Mesothelial cell of epicardium (in vitro differentiated cells): ENCODE results near the gene DIS3L2. TPM values are rescaled to one million over a fixed set of nuclear protein-coding genes. Genes with fewer than 3 reads are reported as not detected.

Experiments used
- DNase-seq, 2 experiments: peaks; one replicate each; pipeline ENCODE4 v3.0.0; 2021; ENCODE audit warnings: low spot score in 2 of 2; ENCODE audit not compliant: unreplicated experiment in 2 of 2
- H3K27ac Mint-ChIP-seq: 2 replicates; pipeline ENCODE4 v1.8.0; 2021; ENCODE audit warnings: mixed read lengths
- H3K27me3 Mint-ChIP-seq: 2 replicates; pipeline ENCODE4 v1.8.0; 2021; ENCODE audit warnings: low read depth, mixed read lengths
- H3K36me3 Mint-ChIP-seq: 2 replicates; pipeline ENCODE4 v1.8.0; 2021; ENCODE audit warnings: mixed read lengths
- H3K4me1 Mint-ChIP-seq: 2 replicates; pipeline ENCODE4 v1.8.0; 2021; ENCODE audit warnings: mixed read lengths
- H3K4me3 Mint-ChIP-seq: 2 replicates; pipeline ENCODE4 v1.8.0; 2021; ENCODE audit warnings: mild to moderate bottlenecking, moderate library complexity, mixed read lengths
- H3K9me3 Mint-ChIP-seq: 2 replicates; pipeline ENCODE4 v1.8.0; 2021; ENCODE audit warnings: mixed read lengths
- CTCF ChIP-seq: fragments of 200-600 bp; sonication (generic); IDR thresholded peaks from one replicate; pipeline ENCODE4 v1.5.0; 2021; ENCODE audit warnings: antibody characterized with exemption; ENCODE audit not compliant: unreplicated experiment
- total RNA-seq: library from RNA; stranded (reverse); gene quantifications from 3 replicates; pipeline ENCODE4 v1.2.1, GENCODE V29; 2021

Gene DIS3L2
- total RNA-seq, 1 donor from 2014 or later, result 74.4 TPM

- Mint-ChIP-seq H3K4me3 (no peak overlapping the region), H3K27me3 (no peaks in the 10 kb centered on the region), H3K27ac (no peak overlapping the region), H3K9me3 (no peaks in the 10 kb centered on the region), H3K36me3 (peaks cover 4% of the 10 kb centered on the region), H3K4me1 (no peaks in the 10 kb centered on the region)
- TF ChIP-seq CTCF, result no peak
- no peak for DNase-seq
Measured at GRCh38 chr2:232295971-232296370, 334.5 kb downstream of the DIS3L2 start.

GRCh38 chr2:232296776-232297525 lies 335.4 kb downstream of the DIS3L2 start:
- no peaks in the 10 kb centered on the region for H3K27me3 Mint-ChIP-seq
- no peak overlapping the region for H3K4me3 Mint-ChIP-seq
- no peaks in the 10 kb centered on the region for H3K4me1 Mint-ChIP-seq
- peaks cover 9% of the 10 kb centered on the region for H3K36me3 Mint-ChIP-seq
- no peak for DNase-seq
- H3K27ac Mint-ChIP-seq, result no peak overlapping the region
- no peaks in the 10 kb centered on the region for H3K9me3 Mint-ChIP-seq
- no peak for TF ChIP-seq CTCF

GRCh38 chr2:232299084-232299483 lies 337.6 kb downstream of the DIS3L2 start:
- no peaks in the 10 kb centered on the region for H3K4me1 Mint-ChIP-seq
- no peak for DNase-seq
- TF ChIP-seq CTCF, result no peak
- no peaks in the 10 kb centered on the region for H3K27me3 Mint-ChIP-seq
- no peak overlapping the region for H3K27ac Mint-ChIP-seq
- peaks cover 21% of the 10 kb centered on the region for H3K36me3 Mint-ChIP-seq
- no peak overlapping the region for H3K4me3 Mint-ChIP-seq
- H3K9me3 Mint-ChIP-seq, result peaks cover 6% of the 10 kb centered on the region

GRCh38 chr2:232299927-232300674 lies 338.6 kb downstream of the DIS3L2 start:
- Mint-ChIP-seq H3K27ac (no peak overlapping the region), H3K9me3 (peaks cover 15% of the 10 kb centered on the region), H3K36me3 (peaks cover 28% of the 10 kb centered on the region), H3K4me3 (no peak overlapping the region), H3K27me3 (no peaks in the 10 kb centered on the region), H3K4me1 (no peaks in the 10 kb centered on the region)
- DNase-seq, result no peak
- no peak for TF ChIP-seq CTCF

GRCh38 chr2:232300894-232301387 lies 339.4 kb downstream of the DIS3L2 start:
- Mint-ChIP-seq H3K36me3 (peaks cover 33% of the 10 kb centered on the region), H3K9me3 (peaks cover 18% of the 10 kb centered on the region), H3K27me3 (no peaks in the 10 kb centered on the region), H3K4me1 (no peaks in the 10 kb centered on the region), H3K4me3 (no peak overlapping the region), H3K27ac (no peak overlapping the region)
- no peak for DNase-seq
- TF ChIP-seq CTCF, result no peak
